Activated T-cell treated with anti-CD3 and anti-CD28 coated beads, Interleukin-2, amount 50 U/mL, for 48 hours (primary cell): ENCODE results near the gene TSKU.
A peak's percentile ranks its signal among the peaks of the same experiment; 100 is the strongest.

Source experiments
- DNase-seq, 2 experiments: peaks; one replicate each; pipeline ENCODE4 v3.0.0-alpha.2; 2020

Gene TSKU

DNA sequence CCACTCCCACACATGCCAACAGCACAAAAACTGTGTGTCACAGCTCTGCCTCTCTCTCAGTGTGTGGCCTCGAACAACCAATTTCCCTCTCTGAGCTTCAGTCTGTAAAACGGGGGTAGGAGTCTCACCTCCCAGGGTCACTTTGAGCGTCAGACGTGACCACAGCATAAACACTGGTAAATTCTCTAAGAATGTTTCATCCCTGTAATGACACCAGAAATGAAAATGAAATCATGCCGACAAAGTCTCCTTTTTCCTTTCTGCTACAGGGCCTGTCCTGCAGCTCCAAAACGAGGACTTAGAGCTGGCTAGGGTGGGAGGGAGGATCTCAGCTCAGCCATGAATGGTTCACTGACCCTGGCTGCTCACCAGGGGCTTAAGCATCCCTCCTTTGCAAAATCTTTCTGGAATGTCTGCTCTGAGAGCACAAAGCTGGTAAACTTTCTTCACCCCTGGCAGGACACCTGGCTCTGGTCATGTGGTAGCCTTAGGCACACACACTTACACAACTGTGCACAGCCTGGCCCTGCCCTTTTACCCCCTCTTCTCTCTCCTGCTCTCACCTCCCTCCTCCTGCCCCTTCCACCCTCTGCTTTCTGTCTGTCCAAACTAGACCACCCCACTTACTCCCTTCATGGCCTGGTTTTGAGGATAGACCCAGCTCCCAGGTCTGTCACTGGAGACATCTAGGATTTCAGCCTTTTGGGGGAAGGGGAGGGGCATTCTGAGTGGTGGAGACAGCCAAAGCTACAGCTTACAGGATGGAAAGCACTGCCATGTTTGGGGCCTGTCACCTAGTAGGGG is 12.3 kb upstream of the TSKU start:
- DNase-seq = no peak

DNA sequence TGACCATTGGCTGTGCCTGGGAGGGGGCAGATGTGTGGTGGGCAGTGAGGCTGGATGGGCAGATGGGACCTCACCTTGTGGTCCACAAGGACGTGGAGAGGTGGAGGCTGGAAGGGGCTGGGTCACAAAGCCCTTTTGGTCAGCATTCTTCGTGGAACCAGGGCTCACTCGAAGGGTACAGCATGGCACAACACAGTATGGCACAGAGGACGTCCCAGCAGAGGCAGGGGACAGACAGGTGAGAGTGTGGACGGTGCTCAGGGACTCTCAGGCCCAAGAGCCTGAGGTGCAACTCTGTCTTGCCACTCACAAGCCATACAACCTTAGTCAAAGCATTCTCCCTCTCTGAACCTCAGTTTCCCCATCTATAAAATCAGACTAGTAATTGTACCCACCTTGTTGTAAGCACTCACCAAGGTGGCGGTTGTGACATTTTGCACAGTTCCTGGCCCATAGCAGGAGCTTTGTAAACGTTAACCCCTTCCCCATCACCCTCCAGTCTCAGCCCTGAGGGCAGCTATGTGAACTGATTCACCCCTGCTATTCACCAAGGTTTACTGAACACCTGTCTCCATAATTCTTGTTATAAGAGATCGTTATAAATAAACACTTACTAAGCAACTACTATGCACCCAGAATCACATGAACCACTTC is 11.6 kb upstream of the TSKU start:
- no peak for DNase-seq

GRCh38 chr11:76772100-76772782 is 10.9 kb upstream of the TSKU start:
- DNase-seq = no peak

DNA sequence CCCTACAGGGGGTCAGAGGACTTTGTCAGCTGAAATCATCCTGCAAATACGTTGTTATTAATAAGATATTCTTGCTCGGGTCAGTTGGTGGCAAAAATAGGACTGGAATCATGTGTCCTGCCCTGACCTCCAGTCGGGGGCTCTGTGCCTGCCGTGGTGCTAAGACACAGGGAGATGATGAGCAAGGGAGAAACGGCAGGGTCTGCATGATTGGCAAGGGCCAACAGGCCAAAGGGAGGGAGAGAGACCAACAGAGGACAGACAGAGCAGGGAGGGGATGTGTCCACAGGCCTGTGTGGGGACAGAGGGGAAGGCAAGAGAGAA is 10.4 kb upstream of the TSKU start:
- DNase-seq = no peak

GRCh38 chr11:76773921-76774361 is 9.2 kb upstream of the TSKU start:
- no peak for DNase-seq

DNA sequence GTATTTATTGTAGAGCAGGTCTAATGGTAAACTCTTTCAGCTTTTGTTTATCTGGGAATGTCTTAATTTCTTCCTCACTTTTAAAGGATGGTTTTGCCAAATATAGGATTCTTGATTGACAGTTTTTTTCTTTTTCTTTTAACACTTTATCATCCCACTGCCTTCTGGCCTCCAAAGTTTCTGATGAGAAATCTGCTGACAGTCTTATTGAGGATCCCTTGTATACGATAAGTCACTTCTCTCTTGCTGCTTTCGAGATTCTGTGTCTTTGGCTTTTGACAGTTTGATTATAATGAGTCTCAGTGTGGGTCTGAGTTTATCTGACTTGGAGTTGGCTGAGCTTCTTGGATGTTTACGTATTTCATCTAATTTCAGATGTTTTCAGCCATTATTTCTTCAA is 6.7 kb upstream of the TSKU start:
- DNase-seq = no peak

GRCh38 chr11:76777305-76777704 is 5.9 kb upstream of the TSKU start:
- no peak for DNase-seq

DNA sequence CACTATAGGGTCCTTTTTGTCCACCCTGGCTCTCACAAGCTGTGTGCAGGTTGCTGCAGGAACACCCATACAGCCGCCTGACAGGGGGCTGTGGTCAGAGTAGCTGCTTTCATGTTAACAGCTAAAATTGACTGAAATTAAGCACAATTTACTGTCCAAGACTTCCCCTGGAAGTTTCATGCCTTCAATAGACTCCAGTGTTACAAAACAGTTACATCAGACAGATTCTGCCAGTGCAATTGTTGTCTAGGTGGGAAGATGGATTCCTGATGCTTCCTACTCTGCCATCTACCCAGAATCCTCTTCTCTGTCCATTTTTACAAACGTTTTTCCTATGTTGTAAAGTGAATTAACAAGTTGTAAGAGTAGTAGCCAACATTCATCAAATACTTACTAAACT is 5.3 kb upstream of the TSKU start:
- no peak for DNase-seq

- no peak for DNase-seq
Observed at GRCh38 chr11:76778874-76779273, 4.3 kb upstream of the TSKU start.

DNA sequence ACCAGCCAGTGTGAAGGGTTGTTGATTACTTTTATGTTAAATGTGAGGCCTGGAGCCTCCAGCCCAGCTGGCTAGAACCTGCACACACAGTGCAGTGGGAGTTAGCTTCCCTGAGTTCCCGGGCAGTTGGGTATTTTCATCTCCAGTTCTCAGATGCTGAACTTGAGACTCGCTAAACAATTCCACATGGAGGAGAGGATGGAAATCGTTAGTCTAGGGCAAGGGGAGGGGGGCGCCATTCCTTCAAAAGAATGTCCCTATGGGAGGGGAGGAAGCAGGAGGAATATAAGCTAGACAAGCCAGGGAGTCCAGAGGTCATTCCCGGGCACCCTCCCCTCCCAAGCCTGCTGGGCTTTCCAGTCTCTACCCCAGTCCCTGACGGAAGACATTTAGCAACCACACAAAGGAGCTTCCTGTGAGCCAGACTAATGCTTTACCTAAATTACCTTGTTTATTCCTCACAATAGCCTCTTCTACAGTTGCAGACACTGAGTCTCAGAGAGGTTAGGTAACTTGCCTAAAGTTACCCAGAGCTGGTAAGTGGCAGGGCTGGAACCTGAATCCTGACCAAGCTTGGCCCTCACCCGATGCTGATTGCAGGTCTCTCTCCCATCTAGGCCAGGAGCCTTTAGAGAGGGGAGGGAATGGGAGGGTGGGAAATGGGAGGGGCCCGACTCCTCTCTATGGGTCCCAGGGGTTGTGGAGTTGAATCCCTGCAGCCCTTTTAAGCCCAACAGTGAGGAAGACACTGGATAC is 1.9 kb upstream of the TSKU start:
- DNase-seq = no peak

DNA sequence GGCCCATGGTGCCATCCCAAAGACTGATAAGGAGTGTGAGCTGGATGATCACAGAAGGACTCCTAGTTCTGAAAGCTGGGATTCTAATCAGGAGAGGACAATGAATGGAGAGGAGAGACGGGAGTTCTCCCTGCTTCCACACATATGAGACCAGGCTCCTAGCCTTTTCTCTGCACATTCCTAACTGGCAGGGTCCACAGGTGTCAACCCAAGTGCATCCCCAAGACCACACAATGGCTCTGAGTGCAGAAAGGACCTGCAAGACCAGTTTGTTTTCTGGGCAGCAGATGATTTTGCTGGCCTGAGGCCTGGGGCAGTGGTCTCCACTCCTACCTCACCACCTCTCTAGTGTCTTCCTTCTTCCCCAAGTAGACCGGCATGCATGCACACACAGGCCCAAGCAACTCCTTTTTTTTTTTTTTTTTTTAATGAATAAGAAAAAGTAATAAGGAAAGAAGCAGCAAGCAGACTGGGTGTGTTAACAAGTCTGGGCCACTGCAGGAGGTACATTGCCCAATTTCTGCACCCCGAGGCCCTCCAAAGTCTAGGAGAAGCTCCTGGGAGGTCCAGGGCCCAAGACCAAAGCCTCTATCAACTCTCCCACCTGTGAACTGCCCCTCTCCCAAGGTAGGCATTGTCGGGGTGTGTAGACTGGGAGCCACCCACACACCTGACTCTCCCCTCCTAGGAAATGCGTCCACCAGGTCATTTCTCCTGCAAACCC is 1.2 kb upstream of the TSKU start:
- DNase-seq = no peak

GRCh38 chr11:76782531-76783293 is 444 bp upstream of the TSKU start:
- peak; percentile 77 to 83 for DNase-seq

DNA sequence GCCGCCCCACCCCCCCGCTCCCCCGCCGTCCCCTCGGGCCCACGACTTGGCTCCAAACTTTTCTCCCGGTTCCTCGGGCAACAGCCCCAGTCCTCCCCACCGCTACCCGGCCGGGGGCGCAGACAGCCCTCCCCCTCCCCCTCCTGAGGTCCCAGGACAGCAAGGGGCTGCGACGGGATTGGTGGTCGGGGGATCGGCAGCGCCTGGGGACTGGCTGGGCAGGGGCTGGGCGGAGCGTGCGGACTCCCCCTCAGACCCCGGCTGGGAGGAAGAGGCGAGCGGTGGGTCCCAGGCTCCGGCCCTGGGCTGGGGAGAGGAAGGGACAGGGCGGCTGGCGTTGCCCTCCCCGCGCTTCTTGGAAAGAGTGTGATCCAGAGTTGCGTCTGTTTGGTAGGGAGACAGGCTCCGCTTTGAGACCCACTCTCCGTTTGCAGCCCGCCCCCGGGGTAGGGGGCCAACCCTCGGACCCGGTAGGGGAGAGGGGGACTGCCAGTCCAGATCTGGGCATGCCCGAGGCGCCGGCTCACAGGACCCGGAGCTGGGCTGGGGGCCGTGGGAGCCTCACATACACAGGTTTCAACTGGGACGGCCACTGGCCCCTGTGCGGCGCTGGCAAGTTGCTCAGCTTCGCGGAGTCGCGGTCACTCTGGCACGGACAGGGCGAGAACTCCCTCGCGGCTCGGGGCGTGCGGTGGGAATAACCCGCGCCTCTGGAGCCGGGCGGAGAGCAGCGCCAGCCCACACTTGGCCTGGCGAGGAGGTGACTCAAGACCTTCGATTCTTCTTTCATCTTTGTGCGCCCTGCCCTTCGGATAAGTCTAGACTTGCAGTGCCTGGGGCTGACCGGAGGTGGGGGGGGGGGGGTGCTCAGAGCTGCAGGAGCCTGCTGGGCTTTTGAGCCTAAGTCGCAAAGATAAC is 999 bp downstream of the TSKU start:
- DNase-seq = peak in 1 of 2 experiments; percentile 36

DNA sequence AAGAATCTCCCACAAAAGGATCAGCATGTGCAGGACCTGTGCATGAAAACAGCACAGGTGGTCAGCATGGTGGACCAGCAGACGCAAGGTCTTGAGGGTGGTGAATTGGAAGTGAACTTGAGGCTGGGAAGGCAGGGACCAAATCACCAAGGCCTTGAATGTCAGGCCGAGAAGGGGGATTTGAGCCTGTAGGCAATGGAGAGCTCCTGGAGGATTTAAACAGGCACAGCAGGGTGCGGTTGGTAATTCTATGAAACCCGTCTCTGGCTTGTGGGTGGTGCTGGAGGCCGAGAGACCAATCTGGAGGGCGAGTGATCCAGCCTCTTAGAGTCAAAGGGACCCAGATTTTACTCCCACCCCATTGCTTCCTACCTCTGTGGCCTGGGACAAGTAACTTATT is 2.4 kb downstream of the TSKU start:
- DNase-seq = no peak

DNA sequence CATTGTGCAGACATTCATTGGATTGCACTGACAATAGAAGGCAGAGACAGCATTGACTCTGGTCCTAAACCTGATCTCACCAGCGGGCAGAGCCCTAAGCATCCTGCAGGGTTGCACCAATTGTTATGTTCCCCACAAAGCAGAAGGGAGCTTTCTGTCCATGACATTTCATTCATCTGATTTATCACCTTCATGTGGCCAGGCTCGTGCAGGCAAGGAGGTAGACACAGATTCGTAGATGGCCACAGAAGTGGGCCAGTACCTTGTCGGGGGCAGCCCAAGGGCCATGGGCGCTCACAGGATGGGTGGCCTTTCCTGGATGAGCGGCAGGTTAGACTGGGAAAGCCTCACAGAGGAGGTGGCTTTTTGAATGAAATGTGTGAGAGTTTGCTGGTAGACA is 2.9 kb downstream of the TSKU start:
- no peak for DNase-seq

GRCh38 chr11:76786441-76787014 is 3.4 kb downstream of the TSKU start:
- DNase-seq = no peak

GRCh38 chr11:76787271-76787670 is 4.1 kb downstream of the TSKU start:
- no peak for DNase-seq

GRCh38 chr11:76787911-76788596 is 4.9 kb downstream of the TSKU start:
- no peak for DNase-seq

GRCh38 chr11:76788661-76789442 is 5.7 kb downstream of the TSKU start:
- no peak for DNase-seq
